Heart right ventricle (tissue), 16 donors: ENCODE measurements around the gene CNOT10. TPM values are rescaled to one million over a fixed set of nuclear protein-coding genes. Genes with fewer than 3 reads are reported as not detected.
"Not testable (repeated sequence)": the region's sequence is repeated elsewhere in the genome, so short reads cannot be mapped to it uniquely, and the experiment has no call there.

Experiments
- ATAC-seq, 8 donors: fragments of 200-7000 bp; cut with Tn5 transposase; one replicate each; pipeline ENCODE4 v1.9.1; 2020; ENCODE audit warnings: mild to moderate bottlenecking in 8 of 8, moderate library complexity in 8 of 8, moderate number of reproducible peaks in 1 of 8
- DNase-seq, 2 donors: peaks; one replicate each; pipeline ENCODE4 v3.0.0-alpha.2; 2020
- H3K27ac ChIP-seq, 10 donors: fragments of 200-600 bp; sonication (generic) in 2 of 10; one replicate each; pipeline versions ENCODE4 v1.5.0 to v1.8.0; 2020 to 2022; ENCODE audit warnings: mild to moderate bottlenecking in 3 of 10
- H3K27me3 ChIP-seq, 7 donors: fragments of 200-600 bp; one replicate each; pipeline ENCODE4 v1.8.0; 2021 to 2022; ENCODE audit warnings: mild to moderate bottlenecking in 2 of 7
- H3K36me3 ChIP-seq, 9 donors: fragments of 200-600 bp; sonication (generic) in 1 of 9; one replicate each; pipeline versions ENCODE4 v1.5.0 to v1.8.0; 2020 to 2022; ENCODE audit warnings: mild to moderate bottlenecking in 2 of 9
- H3K4me1 ChIP-seq, 9 donors: fragments of 200-600 bp; sonication (generic) in 1 of 9; one replicate each; pipeline versions ENCODE4 v1.5.0 to v1.8.0; 2020 to 2022; ENCODE audit warnings: mild to moderate bottlenecking in 4 of 9
- H3K4me3 ChIP-seq, 10 donors: fragments of 200-600 bp; sonication (generic) in 2 of 10; one replicate each; pipeline versions ENCODE4 v1.5.0 to v1.8.0; 2020 to 2022; ENCODE audit warnings: mild to moderate bottlenecking in 7 of 10, moderate library complexity in 2 of 10
- H3K9me3 ChIP-seq, 11 donors: fragments of 200-600 bp in 10 of 11; sonication (generic) in 2 of 11; one replicate each; pipeline versions ENCODE4 v1.5.0 to v1.8.0; 2013 to 2022; ENCODE audit warnings: mild to moderate bottlenecking in 2 of 11, control low read depth in 1 of 11, moderate library complexity in 1 of 11
- WGBS, 2 donors: extraction: QIAGEN DNeasy Blood & Tissue Kit; methylation state at CpG; one replicate each; pipeline ENCODE4 v1.1.7; 2013; ENCODE audit warnings: inconsistent platforms in 1 of 2; 5-methylcytosine and 5-hydroxymethylcytosine counted together
- intact Hi-C, 10 donors: fragments of 100-400 bp; cut with DNase I; formaldehyde crosslinking; loops; one replicate each; pipeline versions ENCODE4 v1.11.1 to v1.14.2; 2022
- polyA plus RNA-seq, 2 donors: library from polyadenylated mRNA; stranded (reverse); fragments of 200-250 nt; gene quantifications; one replicate each; pipeline ENCODE4 v1.2.3, GENCODE V29; 2013
- total RNA-seq, 10 donors: library from RNA; stranded (reverse); fragmentation: NEBNext Ultra II Directional in 3 of 10; extraction: Animal tissue kit (Norgen Biotek cat#: 25700) in 3 of 10; gene quantifications; one replicate each; pipeline versions ENCODE4 v1.2.1 to v1.2.4, GENCODE V29; 2021 to 2023
- TF ChIP-seq, protein P1 (sequence below), 9 donors: fragments of 200-600 bp; sonication (generic) in 2 of 9; IDR thresholded peaks; one replicate each; pipeline versions ENCODE4 v1.5.0 to v1.8.0; 2021 to 2022; ENCODE audit warnings: antibody characterized with exemption in 9 of 9, mild to moderate bottlenecking in 5 of 9, moderate library complexity in 1 of 9
- donor health status: Arrhythmogenic right ventricular cardiomyopathy.
- donor health status: ischemic (EF 13 %, LVEDD 7.1; RV severe dilation, severe dysfunction).
- donor health status: healthy with polysubstance abuse.
- donor health status: DM: no; HTN: yes; CAD: no.
- donor health status: DM: no; HTN: no; CAD: no.
- donor health status: ischemic (EF 25% LVEDD 6.9; RV normal size, moderate dysfunction).
- donor health status: ischemic (EF 25% LVEDD 5.7; RV mildly dilated, moderate dysfunction).
- donor health status: healthy.
- donor health status: DM: yes; HTN: yes; CAD: no.
- donor health status: Ischemic cardiomyopathy.
- donor health status: ischemic (EF 35%, LVEDD 5.7; RV mildly dilated, moderate dysfunction).
- donor health status: nonischemic (EF 11% LVEDD 7.7; RV severe dilation, severe dysfunction).
- donor health status: DM: yes; HTN: yes; CAD: no.
- donor health status: PGD.
- donor health status: ischemic (EF 29% LVEDD 5.4; RV normal size, mild dysfunction).
- donor health status: nonischemic (EF 23%, LVEDD 6.1; RV moderate dilation, normal function).

Gene CNOT10
- total and polyA plus RNA-seq, 12 donors, result 13.6 to 23.9 (median 16.7) TPM

DNA sequence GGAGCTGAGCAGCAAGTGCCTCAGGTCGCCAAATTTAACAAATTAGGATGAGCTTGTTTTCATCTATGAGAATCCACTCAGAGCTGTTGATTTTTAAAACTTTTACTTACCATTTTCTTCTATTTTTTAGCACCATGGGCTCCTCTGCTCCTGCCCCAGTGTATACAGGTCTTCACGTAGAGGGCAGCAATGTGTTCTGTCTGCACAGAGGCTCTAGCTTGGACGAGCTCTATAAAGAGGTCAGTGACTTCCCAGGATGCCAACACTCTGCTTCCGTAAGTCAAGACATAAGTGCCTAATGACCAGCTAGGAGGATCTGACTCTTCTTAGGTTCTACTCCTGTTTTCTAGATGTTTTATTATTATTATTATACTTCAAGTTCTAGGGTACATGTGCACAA lies 41.2 kb upstream of the CNOT10 start:
- peaks cover 0 to 3% (median 0%) of the 10 kb centered on the region in 7 donors for H3K27me3 ChIP-seq
- TF ChIP-seq, protein P1, sequence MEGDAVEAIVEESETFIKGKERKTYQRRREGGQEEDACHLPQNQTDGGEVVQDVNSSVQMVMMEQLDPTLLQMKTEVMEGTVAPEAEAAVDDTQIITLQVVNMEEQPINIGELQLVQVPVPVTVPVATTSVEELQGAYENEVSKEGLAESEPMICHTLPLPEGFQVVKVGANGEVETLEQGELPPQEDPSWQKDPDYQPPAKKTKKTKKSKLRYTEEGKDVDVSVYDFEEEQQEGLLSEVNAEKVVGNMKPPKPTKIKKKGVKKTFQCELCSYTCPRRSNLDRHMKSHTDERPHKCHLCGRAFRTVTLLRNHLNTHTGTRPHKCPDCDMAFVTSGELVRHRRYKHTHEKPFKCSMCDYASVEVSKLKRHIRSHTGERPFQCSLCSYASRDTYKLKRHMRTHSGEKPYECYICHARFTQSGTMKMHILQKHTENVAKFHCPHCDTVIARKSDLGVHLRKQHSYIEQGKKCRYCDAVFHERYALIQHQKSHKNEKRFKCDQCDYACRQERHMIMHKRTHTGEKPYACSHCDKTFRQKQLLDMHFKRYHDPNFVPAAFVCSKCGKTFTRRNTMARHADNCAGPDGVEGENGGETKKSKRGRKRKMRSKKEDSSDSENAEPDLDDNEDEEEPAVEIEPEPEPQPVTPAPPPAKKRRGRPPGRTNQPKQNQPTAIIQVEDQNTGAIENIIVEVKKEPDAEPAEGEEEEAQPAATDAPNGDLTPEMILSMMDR (IDR thresholded peaks at IDR 0.05), result no peak
- 75 to 77% methylated on average over 4 of the region's 4 CpGs for WGBS, 2 donors
- intact Hi-C loops, result no loop called here
- H3K4me3 ChIP-seq, result no peak overlapping the region
- DNase-seq, result no peak
- no peak overlapping the region for H3K27ac ChIP-seq
- no peaks in the 10 kb centered on the region for H3K36me3 ChIP-seq
- no peak for ATAC-seq
- H3K9me3 ChIP-seq, result no peaks in the 10 kb centered on the region
- no peaks in the 10 kb centered on the region for H3K4me1 ChIP-seq

DNA sequence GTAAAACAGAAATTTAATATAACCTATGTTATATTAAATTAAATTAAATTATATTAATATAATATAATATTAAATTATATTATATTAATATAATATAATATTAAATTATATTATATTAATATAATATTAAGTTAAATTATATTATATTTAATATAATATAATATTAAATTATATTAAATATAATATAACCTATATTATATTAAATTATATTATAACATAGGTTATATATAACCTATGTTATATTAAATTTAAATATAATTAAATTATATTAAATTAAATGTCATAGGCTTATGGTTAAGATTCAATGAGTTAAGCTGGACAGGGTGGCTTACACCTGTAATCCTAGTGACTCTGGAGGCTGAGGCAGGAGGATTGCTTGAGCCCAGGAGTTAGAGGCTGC lies 40.6 kb upstream of the CNOT10 start:
- intact Hi-C loops, result no loop called here
- TF ChIP-seq, protein P1 (IDR thresholded peaks at IDR 0.05), result no peak
- H3K27me3 ChIP-seq, result peaks cover 0 to 2% (median 0%) of the 10 kb centered on the region in 7 donors
- DNase-seq (no peak), ATAC-seq (no peak)
- no peak overlapping the region for H3K27ac ChIP-seq
- H3K4me1 ChIP-seq, result no peaks in the 10 kb centered on the region
- H3K36me3 ChIP-seq, result no peaks in the 10 kb centered on the region
- no peak overlapping the region for H3K4me3 ChIP-seq
- H3K9me3 ChIP-seq, result no peaks in the 10 kb centered on the region

DNA sequence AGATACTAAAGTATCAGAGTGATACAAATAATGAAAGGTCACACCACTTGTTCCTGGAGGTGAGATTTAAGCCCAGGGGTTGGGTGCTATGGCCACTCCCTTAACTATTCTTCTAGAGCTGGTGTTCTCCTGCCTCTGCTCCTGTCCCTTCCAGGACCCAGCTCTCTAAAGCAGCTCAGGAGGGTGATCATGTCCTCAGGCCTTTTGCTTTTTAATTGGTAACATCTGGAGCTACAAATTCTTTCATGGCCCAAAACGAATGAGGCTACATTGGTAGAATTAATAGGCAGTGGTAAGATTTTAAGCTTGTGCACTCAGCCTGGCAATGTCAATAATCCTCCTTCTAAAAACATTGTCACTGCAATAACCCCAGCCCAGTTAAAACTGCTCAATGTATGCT lies 38.2 kb upstream of the CNOT10 start:
- WGBS, 2 donors, result 58 to 78% methylated on average over 1 of the region's 1 CpG
- DNase-seq, result no peak

DNA sequence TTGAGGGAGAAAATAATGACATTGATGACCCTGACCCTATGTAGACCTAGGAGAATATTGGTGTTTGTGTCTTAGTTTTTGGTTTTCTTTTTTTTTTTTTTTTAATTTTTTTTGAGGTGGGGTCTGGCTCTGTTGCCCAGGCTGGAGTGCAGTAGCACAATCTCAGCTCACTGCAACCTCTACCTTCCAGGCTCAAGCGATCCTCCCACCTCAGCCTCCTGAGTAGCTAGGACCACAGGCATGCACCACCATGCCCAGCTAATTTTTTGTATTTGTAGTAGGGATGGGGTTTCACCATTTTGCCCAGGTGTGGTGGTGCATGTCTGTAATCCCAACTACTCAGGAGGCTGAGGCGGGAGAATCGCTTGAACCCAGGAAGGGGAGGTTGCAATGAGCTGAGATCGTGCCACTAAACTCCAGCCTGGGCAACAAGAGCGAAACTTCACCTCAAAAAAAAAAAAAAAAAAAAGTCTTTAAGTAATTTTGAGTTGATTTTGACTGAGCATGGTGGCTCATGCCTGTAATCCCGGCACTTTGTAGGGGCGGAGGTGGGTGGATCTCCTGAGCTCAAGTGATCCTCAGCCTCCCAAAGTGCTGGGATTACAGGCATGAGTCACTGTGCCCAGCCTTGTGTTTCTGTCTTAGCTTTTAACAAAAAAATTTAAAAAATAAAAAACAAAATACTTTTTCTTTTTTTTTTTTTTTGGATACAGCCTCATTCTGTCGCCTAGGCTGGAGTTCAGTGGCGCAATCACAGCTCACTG lies 32.5 kb upstream of the CNOT10 start:
- not testable (repeated sequence) for H3K27me3 ChIP-seq, H3K27ac ChIP-seq, H3K36me3 ChIP-seq, H3K9me3 ChIP-seq, DNase-seq, H3K4me1 ChIP-seq, H3K4me3 ChIP-seq, ATAC-seq
- intact Hi-C loops, result loop anchor here in 1 of 10 donors (10.0 kb wide), 1 partner anchor 48 kb away; no protein-coding TSS in a partner anchor
- whole genome bisulfite sequencing, 2 donors, result 91% methylated on average over 9 of the region's 9 CpGs

More for the DNA sequence above, 38.2 kb upstream of the CNOT10 start:
- H3K36me3 ChIP-seq, result no peaks in the 10 kb centered on the region
- no peak overlapping the region for H3K4me3 ChIP-seq
- intact Hi-C loops, result no loop called here
- TF ChIP-seq, protein P1 (IDR thresholded peaks at IDR 0.05), result no peak
- ATAC-seq, result no peak
- H3K4me1 ChIP-seq, result no peaks in the 10 kb centered on the region
- H3K9me3 ChIP-seq, result no peaks in the 10 kb centered on the region
- no peak overlapping the region for H3K27ac ChIP-seq
- no peaks in the 10 kb centered on the region for H3K27me3 ChIP-seq

DNA sequence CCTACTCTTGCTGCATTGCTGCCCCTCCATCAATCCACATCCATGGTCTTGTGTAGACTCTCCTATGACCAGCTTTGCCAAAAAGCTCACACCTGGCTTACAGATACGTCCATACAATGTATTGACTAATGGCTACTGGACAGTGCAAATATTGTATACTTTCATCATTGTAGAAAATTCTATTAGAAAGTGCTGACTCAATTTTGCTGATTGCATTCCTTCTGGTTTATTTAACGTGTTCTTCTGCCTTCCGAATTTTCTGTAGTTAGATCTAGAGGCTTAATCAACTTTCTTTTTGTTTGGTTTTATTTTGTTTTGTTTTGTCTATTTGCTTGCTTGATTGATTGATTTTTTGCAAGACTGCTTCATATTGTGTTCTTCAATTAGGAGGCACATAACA lies 29.8 kb upstream of the CNOT10 start:
- Histone ChIP-seq H3K4me1 (no peaks in the 10 kb centered on the region), H3K36me3 (no peaks in the 10 kb centered on the region), H3K27me3 (peaks cover 0 to 4% (median 0%) of the 10 kb centered on the region in 7 donors), H3K4me3 (no peak overlapping the region), H3K9me3 (peaks cover 0 to 5% (median 0%) of the 10 kb centered on the region in 11 donors), H3K27ac (no peak overlapping the region)
- intact Hi-C loops, result loop anchor here in 1 of 10 donors (10.0 kb wide), 1 partner anchor 50 kb away; no protein-coding TSS in a partner anchor
- no peak for DNase-seq
- WGBS, 2 donors, result 88 to 90% methylated on average over 3 of the region's 3 CpGs
- TF ChIP-seq, protein P1 (IDR thresholded peaks at IDR 0.05), result no peak
- ATAC-seq, result no peak
